ENCODE measurements around the gene NUDT3. TPM values are rescaled to one million over a fixed set of nuclear protein-coding genes. Genes with fewer than 3 reads are reported as not detected.

NUDT3 gene
- total and polyA plus RNA-seq, 2 experiments from 2014 or later: 18.6 to 26.1 TPM

GRCh38 chr6:34284563-34285447 is 107.7 kb downstream of the NUDT3 start:
- H3K27ac ChIP-seq: no peak overlapping the region

DNA sequence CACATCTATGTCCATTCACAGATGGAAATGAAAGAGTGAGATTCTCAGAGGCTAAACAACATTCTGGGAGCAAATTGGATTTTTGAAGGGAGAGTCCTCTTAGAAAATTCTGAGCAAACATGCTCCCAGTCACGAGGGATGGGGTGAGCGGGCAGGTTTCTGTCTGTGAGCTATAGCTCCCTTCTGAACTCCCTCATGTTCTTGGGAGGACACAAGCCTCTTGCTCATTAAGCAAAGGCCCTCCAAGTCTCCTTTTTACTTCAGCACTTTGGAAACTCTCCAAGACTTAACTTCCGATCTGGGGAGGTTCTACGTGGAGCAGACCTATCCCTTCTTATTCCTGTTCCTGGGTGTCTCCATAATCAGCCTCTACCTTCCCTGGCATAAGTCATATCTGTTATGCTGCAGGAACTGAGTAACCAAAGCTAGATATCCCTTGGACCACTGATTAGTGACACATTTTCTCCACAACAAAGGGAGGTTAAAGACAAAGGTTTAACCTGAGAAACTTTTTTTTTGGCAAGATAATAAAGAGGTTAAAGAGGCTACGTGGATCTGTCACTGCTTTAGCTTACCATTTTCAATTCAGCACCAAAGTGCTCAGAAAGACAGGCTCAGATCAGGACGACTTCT is 110.7 kb downstream of the NUDT3 start:
- H3K4me1 ChIP-seq (ENCODE audit: low read depth): no peaks in the 10 kb centered on the region
- TF ChIP-seq, protein P1, sequence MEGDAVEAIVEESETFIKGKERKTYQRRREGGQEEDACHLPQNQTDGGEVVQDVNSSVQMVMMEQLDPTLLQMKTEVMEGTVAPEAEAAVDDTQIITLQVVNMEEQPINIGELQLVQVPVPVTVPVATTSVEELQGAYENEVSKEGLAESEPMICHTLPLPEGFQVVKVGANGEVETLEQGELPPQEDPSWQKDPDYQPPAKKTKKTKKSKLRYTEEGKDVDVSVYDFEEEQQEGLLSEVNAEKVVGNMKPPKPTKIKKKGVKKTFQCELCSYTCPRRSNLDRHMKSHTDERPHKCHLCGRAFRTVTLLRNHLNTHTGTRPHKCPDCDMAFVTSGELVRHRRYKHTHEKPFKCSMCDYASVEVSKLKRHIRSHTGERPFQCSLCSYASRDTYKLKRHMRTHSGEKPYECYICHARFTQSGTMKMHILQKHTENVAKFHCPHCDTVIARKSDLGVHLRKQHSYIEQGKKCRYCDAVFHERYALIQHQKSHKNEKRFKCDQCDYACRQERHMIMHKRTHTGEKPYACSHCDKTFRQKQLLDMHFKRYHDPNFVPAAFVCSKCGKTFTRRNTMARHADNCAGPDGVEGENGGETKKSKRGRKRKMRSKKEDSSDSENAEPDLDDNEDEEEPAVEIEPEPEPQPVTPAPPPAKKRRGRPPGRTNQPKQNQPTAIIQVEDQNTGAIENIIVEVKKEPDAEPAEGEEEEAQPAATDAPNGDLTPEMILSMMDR (IDR thresholded peaks at IDR 0.05; ENCODE audit: low read depth, low read length): no peak
- peaks cover 4% of the 10 kb centered on the region for H3K36me3 ChIP-seq
- H3K27ac ChIP-seq: no peak overlapping the region
- H3K9me3 ChIP-seq (ENCODE audit: low read depth): no peaks in the 10 kb centered on the region
- no peaks in the 10 kb centered on the region for H3K27me3 ChIP-seq
- DNase-seq (ENCODE audit: low read depth in 1 of 2, low spot score in 1 of 2): peak in 1 of 2 donors; percentile 33
- no peak overlapping the region for H3K4me3 ChIP-seq

More at GRCh38 chr6:34284563-34285447, 107.7 kb downstream of the NUDT3 start:
- Histone ChIP-seq H3K9me3 (ENCODE audit: low read depth) (no peaks in the 10 kb centered on the region), H3K4me3 (no peak overlapping the region), H3K27me3 (no peaks in the 10 kb centered on the region), H3K4me1 (ENCODE audit: low read depth) (no peaks in the 10 kb centered on the region), H3K36me3 (peaks cover 6% of the 10 kb centered on the region)
- peak in 1 of 2 donors; percentile 92 for DNase-seq (ENCODE audit: low read depth in 1 of 2, low spot score in 1 of 2)
- TF ChIP-seq, protein P1 (IDR thresholded peaks at IDR 0.05; ENCODE audit: low read depth, low read length): no peak

- H3K36me3 ChIP-seq: peaks cover 4% of the 10 kb centered on the region
- no peak overlapping the region for H3K27ac ChIP-seq
- H3K9me3 ChIP-seq (ENCODE audit: low read depth): no peaks in the 10 kb centered on the region
- H3K4me1 ChIP-seq (ENCODE audit: low read depth): no peaks in the 10 kb centered on the region
- H3K4me3 ChIP-seq: no peak overlapping the region
- TF ChIP-seq, protein P1 (IDR thresholded peaks at IDR 0.05; ENCODE audit: low read depth, low read length): no peak
- DNase-seq (ENCODE audit: low read depth in 1 of 2, low spot score in 1 of 2): no peak
- H3K27me3 ChIP-seq: no peaks in the 10 kb centered on the region
These were observed 112.3 kb downstream of the NUDT3 start for GRCh38 chr6:34280216-34280615.

GRCh38 chr6:34278833-34279232 is 113.6 kb downstream of the NUDT3 start:
- no peak for DNase-seq (ENCODE audit: low read depth in 1 of 2, low spot score in 1 of 2)
- H3K4me3 ChIP-seq: no peak overlapping the region
- H3K27me3 ChIP-seq: no peaks in the 10 kb centered on the region
- no peaks in the 10 kb centered on the region for H3K9me3 ChIP-seq (ENCODE audit: low read depth)
- H3K4me1 ChIP-seq (ENCODE audit: low read depth): peaks cover under 1% of the 10 kb centered on the region
- H3K36me3 ChIP-seq: peaks cover 4% of the 10 kb centered on the region
- TF ChIP-seq, protein P1 (IDR thresholded peaks at IDR 0.05; ENCODE audit: low read depth, low read length): no peak
- no peak overlapping the region for H3K27ac ChIP-seq

- TF ChIP-seq, protein P1 (IDR thresholded peaks at IDR 0.05; ENCODE audit: low read depth, low read length): no peak
These were observed 114.7 kb downstream of the NUDT3 start for GRCh38 chr6:34277763-34278112.

More at GRCh38 chr6:34277763-34278112, 114.7 kb downstream of the NUDT3 start:
- peaks cover 9% of the 10 kb centered on the region for H3K4me1 ChIP-seq (ENCODE audit: low read depth)
- H3K27ac ChIP-seq: no peak overlapping the region
- DNase-seq (ENCODE audit: low read depth in 1 of 2, low spot score in 1 of 2): no peak
- H3K36me3 ChIP-seq: peaks cover 4% of the 10 kb centered on the region
- no peaks in the 10 kb centered on the region for H3K9me3 ChIP-seq (ENCODE audit: low read depth)
- H3K4me3 ChIP-seq: no peak overlapping the region
- no peaks in the 10 kb centered on the region for H3K27me3 ChIP-seq
